GM23338 (cell line): ENCODE results near the gene PTPRN2. TPM values are rescaled to one million over a fixed set of nuclear protein-coding genes. Genes with fewer than 3 reads are reported as not detected.

ENCODE experiments used
- ATAC-seq: fragments of 200-7000 bp; cut with Tn5 transposase; 3 replicates; pipeline ENCODE4 v1.9.1; 2020
- DNase-seq: peaks from one replicate; pipeline ENCODE4 v3.0.0-alpha.2; 2015; ENCODE audit warnings: low spot score
- H2AFZ ChIP-seq: fragments of 200-600 bp; sonication (generic); 2 replicates; pipeline ENCODE4 v1.8.0; 2016; ENCODE audit warnings: antibody characterized with exemption, mild to moderate bottlenecking, moderate library complexity
- H3F3A ChIP-seq: fragments of 200-600 bp; sonication (generic); replicated peaks from 2 replicates; pipeline ENCODE4 v1.8.0; 2017; ENCODE audit warnings: antibody characterized with exemption, mixed run types, low read depth
- H3K27ac ChIP-seq: fragments of 200-600 bp; sonication (generic); 2 replicates; pipeline ENCODE4 v1.6.1; 2016; ENCODE audit warnings: low read depth
- H3K27me3 ChIP-seq: fragments of 200-600 bp; sonication (generic); 2 replicates; pipeline ENCODE4 v1.8.0; 2016; ENCODE audit warnings: mild to moderate bottlenecking, mixed run types, moderate library complexity; ENCODE audit not compliant: insufficient read depth
- H3K36me3 ChIP-seq: fragments of 200-600 bp; sonication (generic); 2 replicates; pipeline ENCODE4 v1.8.0; 2016; ENCODE audit warnings: mild to moderate bottlenecking; ENCODE audit not compliant: insufficient read depth
- H3K4me1 ChIP-seq: fragments of 200-600 bp; sonication (generic); 2 replicates; pipeline ENCODE4 v1.8.0; 2016; ENCODE audit warnings: mild to moderate bottlenecking, moderate library complexity; ENCODE audit not compliant: insufficient read depth
- H3K4me2 ChIP-seq: fragments of 200-600 bp; sonication (generic); 2 replicates; pipeline ENCODE4 v1.7.1; 2017; ENCODE audit warnings: mixed run types
- H3K4me3 ChIP-seq: fragments of 200-600 bp; sonication (generic); 2 replicates; pipeline ENCODE4 v1.6.1; 2016; ENCODE audit warnings: mixed run types
- H3K79me2 ChIP-seq: fragments of 200-600 bp; sonication (generic); replicated peaks from 2 replicates; pipeline ENCODE4 v1.8.0; 2017; ENCODE audit warnings: mild to moderate bottlenecking; ENCODE audit not compliant: insufficient read depth
- H3K9me2 ChIP-seq: fragments of 200-600 bp; sonication (generic); 2 replicates; pipeline ENCODE4 v1.8.0; 2017; ENCODE audit not compliant: insufficient read depth
- H4K20me1 ChIP-seq: fragments of 200-600 bp; sonication (generic); replicated peaks from 2 replicates; pipeline ENCODE4 v1.8.0; 2017; ENCODE audit warnings: mild to moderate bottlenecking; ENCODE audit not compliant: insufficient read depth
- H3K27ac Mint-ChIP-seq: 2 replicates; pipeline ENCODE4 v1.8.0; 2020; ENCODE audit warnings: inconsistent platforms, mild to moderate bottlenecking, moderate library complexity, mixed read lengths
- H3K27me3 Mint-ChIP-seq: 3 replicates; pipeline ENCODE4 v1.8.0; 2022; ENCODE audit warnings: low read depth, mild to moderate bottlenecking, moderate library complexity, mixed read lengths, inconsistent platforms; ENCODE audit not compliant: insufficient read depth, poor library complexity
- H3K36me3 Mint-ChIP-seq: 3 replicates; pipeline ENCODE4 v1.8.0; 2021; ENCODE audit warnings: low read depth, mild to moderate bottlenecking, inconsistent platforms, moderate library complexity, mixed read lengths
- H3K4me1 Mint-ChIP-seq: 3 replicates; pipeline ENCODE4 v1.8.0; 2020; ENCODE audit warnings: mild to moderate bottlenecking, inconsistent platforms, mixed read lengths
- H3K4me3 Mint-ChIP-seq: 3 replicates; pipeline ENCODE4 v1.8.0; 2021; ENCODE audit warnings: moderate library complexity, mild to moderate bottlenecking, inconsistent platforms, mixed read lengths
- H3K9me3 Mint-ChIP-seq: 3 replicates; pipeline ENCODE4 v1.8.0; 2020; ENCODE audit warnings: moderate library complexity, mild to moderate bottlenecking, inconsistent platforms, mixed read lengths
- CREB1 ChIP-seq: fragments of 250-450 bp; sonication (Bioruptor Pico); IDR thresholded peaks from 2 replicates; pipeline ENCODE4 v1.5.0; 2020; ENCODE audit warnings: low read depth, mild to moderate bottlenecking, moderate library complexity
- CTCF ChIP-seq, 2 experiments: fragments of 200-600 bp in 1 of 2; sonication (generic) in 1 of 2; conservative IDR thresholded peaks; 2 replicates each; pipeline versions ENCODE4 v1.5.1 to v1.6.1; 2016 to 2017; ENCODE audit warnings: antibody characterized with exemption in 2 of 2, low read depth in 2 of 2, mild to moderate bottlenecking in 2 of 2, moderate library complexity in 1 of 2
- ETS1 ChIP-seq: IDR thresholded peaks from 2 replicates; pipeline ENCODE4 v1.6.1; 2016; ENCODE audit warnings: antibody characterized with exemption
- EZH2 ChIP-seq: fragments of 200-600 bp; sonication (generic); IDR thresholded peaks from one replicate; pipeline ENCODE4 v1.8.0; 2017; ENCODE audit warnings: antibody characterized with exemption, mild to moderate bottlenecking, low read depth; ENCODE audit not compliant: unreplicated experiment
- EZH2phosphoT487 ChIP-seq: fragments of 200-600 bp; sonication (generic); IDR thresholded peaks from one replicate; pipeline ENCODE4 v1.8.1; 2018; ENCODE audit warnings: antibody characterized with exemption; ENCODE audit not compliant: unreplicated experiment
- JUNB ChIP-seq: IDR thresholded peaks from one replicate; pipeline ENCODE4 v1.6.1; 2016; ENCODE audit warnings: antibody characterized with exemption; ENCODE audit not compliant: unreplicated experiment
- NANOG ChIP-seq: IDR thresholded peaks from 2 replicates; pipeline ENCODE4 v1.6.1; 2016; ENCODE audit warnings: antibody characterized with exemption, borderline replicate concordance
- REST ChIP-seq: IDR thresholded peaks from one replicate; pipeline ENCODE4 v1.6.1; 2018; ENCODE audit warnings: antibody characterized with exemption; ENCODE audit not compliant: unreplicated experiment
- STAT1 ChIP-seq: IDR thresholded peaks from one replicate; pipeline ENCODE4 v1.6.1; 2016; ENCODE audit warnings: antibody characterized with exemption; ENCODE audit not compliant: unreplicated experiment
- ZNF114 ChIP-seq: fragments of 250-450 bp; sonication (Bioruptor Pico); IDR thresholded peaks from 2 replicates; pipeline ENCODE4 v1.5.0; 2020; ENCODE audit warnings: mild to moderate bottlenecking, moderate library complexity
- ZNF331 ChIP-seq: fragments of 250-450 bp; sonication (Bioruptor Pico); IDR thresholded peaks from 2 replicates; pipeline ENCODE4 v1.5.0; 2020; ENCODE audit warnings: low read depth, mild to moderate bottlenecking, moderate library complexity
- polyA plus RNA-seq: library from polyadenylated mRNA; unstranded; fragments of >200 nt; fragmentation: Nextera tagmentation; extraction: Ambion mirVana; gene quantifications from 2 replicates; pipeline ENCODE4 v1.2.1, GENCODE V29; 2016
- total RNA-seq: library from RNA; depleted of rRNA; stranded (reverse); fragments of >200 nt; shearing (Covaris generic); gene quantifications from 2 replicates; pipeline ENCODE4 v1.2.3, GENCODE V29; 2014

Gene PTPRN2
- total and polyA plus RNA-seq, 2 experiments from 2014 or later: 0.87 to 4.0 TPM

GRCh38 chr7:157760004-157760730 is 827.5 kb downstream of the PTPRN2 start:
- Histone ChIP-seq H3K4me3 (no peak overlapping the region), H3K79me2 (no peaks in the 10 kb centered on the region), H3F3A (no peaks in the 10 kb centered on the region), H3K9me2 (no peaks in the 10 kb centered on the region), H3K4me1 (no peaks in the 10 kb centered on the region), H2AFZ (no peak overlapping the region), H4K20me1 (no peaks in the 10 kb centered on the region), H3K27ac (no peak overlapping the region), H3K36me3 (no peaks in the 10 kb centered on the region), H3K4me2 (no peak overlapping the region), H3K27me3 (no peaks in the 10 kb centered on the region)
- DNase-seq (no peak), ATAC-seq (no peak)
- H3K27ac Mint-ChIP-seq: no peak overlapping the region
- no peaks in the 10 kb centered on the region for H3K4me1 Mint-ChIP-seq
- TF ChIP-seq CTCF (conservative IDR thresholded peaks at IDR 0.05; ENCODE audit: low read depth in 2 of 2): peak in 1 of 2 experiments; percentile 26; a peak in 1 of 4 replicates
- no peak for TF ChIP-seq ZNF114 (CRISPR knock-in tag)
- TF ChIP-seq JUNB: no peak
- no peak for TF ChIP-seq CREB1
- H3K36me3 Mint-ChIP-seq: peaks cover 44% of the 10 kb centered on the region
- H3K9me3 Mint-ChIP-seq: peaks cover 88% of the 10 kb centered on the region
- H3K4me3 Mint-ChIP-seq: no peak overlapping the region
- H3K27me3 Mint-ChIP-seq: peaks cover 6% of the 10 kb centered on the region

DNA sequence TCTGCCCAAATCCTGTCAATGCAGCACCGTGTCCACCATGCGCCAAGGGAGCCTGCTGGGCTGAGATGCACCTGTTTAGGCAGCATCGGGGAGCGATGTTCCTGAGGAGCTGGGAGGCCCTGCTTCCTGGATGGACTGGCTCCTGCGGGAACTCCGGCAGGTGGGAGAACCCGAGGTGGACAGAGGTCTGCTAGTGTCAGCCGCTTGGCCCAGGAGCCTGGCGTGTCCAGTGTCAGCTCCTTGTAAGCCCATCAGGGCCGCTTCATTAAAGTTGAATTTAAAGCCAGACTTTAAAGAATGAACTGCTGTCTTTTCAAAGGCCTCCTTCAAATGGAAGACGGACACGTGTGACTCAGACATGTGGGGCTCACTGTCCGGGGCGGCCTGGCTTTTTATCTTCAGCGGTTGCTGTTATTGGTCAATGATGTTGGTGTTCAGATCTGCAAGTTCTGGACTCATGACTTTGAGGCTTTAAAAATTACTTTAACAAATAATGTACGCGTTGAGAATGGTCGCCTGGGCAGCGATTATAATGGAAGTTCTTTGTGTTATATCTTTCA is 828.3 kb downstream of the PTPRN2 start:
- no peaks in the 10 kb centered on the region for H3K4me1 ChIP-seq
- H3K9me2 ChIP-seq: no peaks in the 10 kb centered on the region
- no peak overlapping the region for H3K4me2 ChIP-seq
- no peaks in the 10 kb centered on the region for H3K36me3 ChIP-seq
- no peaks in the 10 kb centered on the region for H3K27me3 ChIP-seq
- Mint-ChIP-seq H3K27me3 (peaks cover 6% of the 10 kb centered on the region), H3K4me3 (no peak overlapping the region), H3K36me3 (peaks cover 41% of the 10 kb centered on the region), H3K27ac (no peak overlapping the region), H3K4me1 (no peaks in the 10 kb centered on the region), H3K9me3 (peaks cover 88% of the 10 kb centered on the region)
- no peak overlapping the region for H2AFZ ChIP-seq
- no peaks in the 10 kb centered on the region for H3K79me2 ChIP-seq
- H3F3A ChIP-seq: no peaks in the 10 kb centered on the region
- TF ChIP-seq NANOG: no peak
- no peaks in the 10 kb centered on the region for H4K20me1 ChIP-seq
- ATAC-seq (no peak), DNase-seq (no peak)
- H3K27ac ChIP-seq: no peak overlapping the region
- no peak overlapping the region for H3K4me3 ChIP-seq

- no peaks in the 10 kb centered on the region for H3K9me2 ChIP-seq
- no peak overlapping the region for H3K4me2 ChIP-seq
- TF ChIP-seq ZNF331 (CRISPR knock-in tag): no peak
- TF ChIP-seq CREB1: no peak
- no peak for TF ChIP-seq ETS1
- no peak for TF ChIP-seq STAT1
- no peak for TF ChIP-seq EZH2
- TF ChIP-seq JUNB: no peak
- no peak for TF ChIP-seq EZH2phosphoT487
- no peak for TF ChIP-seq REST
- no peak for ATAC-seq
- Mint-ChIP-seq H3K9me3 (peaks cover 88% of the 10 kb centered on the region), H3K36me3 (peaks cover 34% of the 10 kb centered on the region), H3K4me3 (no peak overlapping the region), H3K4me1 (no peaks in the 10 kb centered on the region), H3K27me3 (peaks cover 6% of the 10 kb centered on the region), H3K27ac (no peak overlapping the region)
- H2AFZ ChIP-seq: no peak overlapping the region
- no peak for DNase-seq
- H4K20me1 ChIP-seq: no peaks in the 10 kb centered on the region
- H3K36me3 ChIP-seq: no peaks in the 10 kb centered on the region
- no peaks in the 10 kb centered on the region for H3F3A ChIP-seq
- H3K79me2 ChIP-seq: no peaks in the 10 kb centered on the region
- H3K4me1 ChIP-seq: no peaks in the 10 kb centered on the region
- no peaks in the 10 kb centered on the region for H3K27me3 ChIP-seq
- H3K27ac ChIP-seq: no peak overlapping the region
- H3K4me3 ChIP-seq: no peak overlapping the region
Measured at GRCh38 chr7:157758468-157759245, 829.0 kb downstream of the PTPRN2 start.
